ENCODE results near the gene MRPS22.
"Not testable (repeated sequence)": the region's sequence is repeated elsewhere in the genome, so short reads cannot be mapped to it uniquely, and the experiment has no call there.

MRPS22 gene

GRCh38 chr3:139377378-139377777 lies 33.6 kb downstream of the MRPS22 start:
- H3K27me3 Mint-ChIP-seq (ENCODE audit: low read depth): no peaks in the 10 kb centered on the region
- no peak overlapping the region for H3K4me3 Mint-ChIP-seq
- no peak for DNase-seq (ENCODE audit: low spot score)
- peaks cover 20% of the 10 kb centered on the region for H3K4me1 Mint-ChIP-seq (ENCODE audit: low read depth)
- no peaks in the 10 kb centered on the region for H3K9me3 Mint-ChIP-seq
- H3K27ac Mint-ChIP-seq: no peak overlapping the region
- peaks cover 61% of the 10 kb centered on the region for H3K36me3 Mint-ChIP-seq (ENCODE audit: low read depth)

GRCh38 chr3:139378587-139379241 lies 34.9 kb downstream of the MRPS22 start:
- Mint-ChIP-seq H3K4me1 (ENCODE audit: low read depth) (peaks cover 21% of the 10 kb centered on the region), H3K36me3 (ENCODE audit: low read depth) (peaks cover 53% of the 10 kb centered on the region), H3K27me3 (ENCODE audit: low read depth) (no peaks in the 10 kb centered on the region)

GRCh38 chr3:139380575-139380974 lies 36.8 kb downstream of the MRPS22 start:
- no peak overlapping the region for H3K4me3 Mint-ChIP-seq
- no peak for DNase-seq (ENCODE audit: low spot score)
- H3K36me3 Mint-ChIP-seq (ENCODE audit: low read depth): peaks cover 37% of the 10 kb centered on the region
- H3K4me1 Mint-ChIP-seq (ENCODE audit: low read depth): peaks cover 21% of the 10 kb centered on the region
- H3K27ac Mint-ChIP-seq: no peak overlapping the region
- H3K27me3 Mint-ChIP-seq (ENCODE audit: low read depth): no peaks in the 10 kb centered on the region
- no peaks in the 10 kb centered on the region for H3K9me3 Mint-ChIP-seq

More at GRCh38 chr3:139378587-139379241, 34.9 kb downstream of the MRPS22 start:
- Mint-ChIP-seq H3K4me3 (no peak overlapping the region), H3K9me3 (no peaks in the 10 kb centered on the region), H3K27ac (no peak overlapping the region)
- no peak for DNase-seq (ENCODE audit: low spot score)

- not testable (repeated sequence) for H3K9me3 Mint-ChIP-seq; H3K4me3 Mint-ChIP-seq; H3K27ac Mint-ChIP-seq; H3K27me3 Mint-ChIP-seq (ENCODE audit: low read depth); DNase-seq (ENCODE audit: low spot score)
- Mint-ChIP-seq H3K36me3 (ENCODE audit: low read depth) (peaks cover 34% of the 10 kb centered on the region), H3K4me1 (ENCODE audit: low read depth) (peaks cover 33% of the 10 kb centered on the region)
Measured at GRCh38 chr3:139382291-139382690, 38.5 kb downstream of the MRPS22 start.

- DNase-seq (ENCODE audit: low spot score): no peak
- H3K27me3 Mint-ChIP-seq (ENCODE audit: low read depth): peaks cover 3% of the 10 kb centered on the region
- H3K27ac Mint-ChIP-seq: no peak overlapping the region
- H3K4me3 Mint-ChIP-seq: peak overlapping the region; percentile 69
- H3K4me1 Mint-ChIP-seq (ENCODE audit: low read depth): peaks cover 29% of the 10 kb centered on the region
- peaks cover 6% of the 10 kb centered on the region for H3K36me3 Mint-ChIP-seq (ENCODE audit: low read depth)
- no peaks in the 10 kb centered on the region for H3K9me3 Mint-ChIP-seq
Measured at GRCh38 chr3:139388077-139388476, 44.3 kb downstream of the MRPS22 start.

GRCh38 chr3:139388821-139389551 lies 45.2 kb downstream of the MRPS22 start:
- peak overlapping the region; percentile 99 for H3K4me3 Mint-ChIP-seq
- peaks cover 6% of the 10 kb centered on the region for H3K36me3 Mint-ChIP-seq (ENCODE audit: low read depth)
- H3K27ac Mint-ChIP-seq: peak overlapping the region; percentile 98
- H3K27me3 Mint-ChIP-seq (ENCODE audit: low read depth): peaks cover 7% of the 10 kb centered on the region
- H3K9me3 Mint-ChIP-seq: no peaks in the 10 kb centered on the region
- no peak for DNase-seq (ENCODE audit: low spot score)
- H3K4me1 Mint-ChIP-seq (ENCODE audit: low read depth): peaks cover 37% of the 10 kb centered on the region

GRCh38 chr3:139389552-139390368 lies 45.9 kb downstream of the MRPS22 start, which contains the start of gene COPB2:
COPB2 (minus strand) TSS chr3:139389647; CDS start chr3:139389550, 97 bp downstream.
- peaks cover 6% of the 10 kb centered on the region for H3K36me3 Mint-ChIP-seq (ENCODE audit: low read depth)
- DNase-seq (ENCODE audit: low spot score): peak; percentile 97
- peaks cover 39% of the 10 kb centered on the region for H3K4me1 Mint-ChIP-seq (ENCODE audit: low read depth)
- peaks cover 7% of the 10 kb centered on the region for H3K27me3 Mint-ChIP-seq (ENCODE audit: low read depth)
- H3K4me3 Mint-ChIP-seq: peak within 1 kb of the TSS; percentile 99
- H3K27ac Mint-ChIP-seq: peak within 1 kb of the TSS; percentile 98
- no peaks in the 10 kb centered on the region for H3K9me3 Mint-ChIP-seq

GRCh38 chr3:139394116-139394515 lies 50.3 kb downstream of the MRPS22 start:
- no peaks in the 10 kb centered on the region for H3K9me3 Mint-ChIP-seq
- H3K4me3 Mint-ChIP-seq: no peak overlapping the region
- H3K36me3 Mint-ChIP-seq (ENCODE audit: low read depth): peaks cover 2% of the 10 kb centered on the region
- H3K27me3 Mint-ChIP-seq (ENCODE audit: low read depth): peaks cover 17% of the 10 kb centered on the region
- peaks cover 16% of the 10 kb centered on the region for H3K4me1 Mint-ChIP-seq (ENCODE audit: low read depth)
- DNase-seq (ENCODE audit: low spot score): no peak
- no peak overlapping the region for H3K27ac Mint-ChIP-seq

- Mint-ChIP-seq H3K27me3 (ENCODE audit: low read depth) (peaks cover 17% of the 10 kb centered on the region), H3K9me3 (peaks cover 6% of the 10 kb centered on the region), H3K27ac (no peak overlapping the region), H3K4me3 (no peak overlapping the region), H3K36me3 (ENCODE audit: low read depth) (no peaks in the 10 kb centered on the region), H3K4me1 (ENCODE audit: low read depth) (peaks cover 13% of the 10 kb centered on the region)
- DNase-seq (ENCODE audit: low spot score): no peak
Measured at GRCh38 chr3:139396707-139397106, 52.9 kb downstream of the MRPS22 start.

GRCh38 chr3:139401155-139401554 lies 57.3 kb downstream of the MRPS22 start:
- not testable (repeated sequence) for H3K36me3 Mint-ChIP-seq (ENCODE audit: low read depth); H3K4me3 Mint-ChIP-seq; H3K27ac Mint-ChIP-seq; H3K4me1 Mint-ChIP-seq (ENCODE audit: low read depth); H3K27me3 Mint-ChIP-seq (ENCODE audit: low read depth); DNase-seq (ENCODE audit: low spot score)
- peaks cover 33% of the 10 kb centered on the region for H3K9me3 Mint-ChIP-seq

Measured in T-helper 2 cell treated with Interferon-gamma antibody and Interleukin-4, amounts not matched to agents 5 μg/mL and 100 μg/mL, for 36 hours (primary cell).